H54 (cell line): ENCODE measurements around the gene DMRTB1.

Experiments used
- DNase-seq: peaks from one replicate; pipeline ENCODE4 v3.0.0; 2011; ENCODE audit warnings: low spot score, mixed read lengths; ENCODE audit not compliant: insufficient read length
- FAIRE-seq: peaks from 3 replicates; lab custom pipeline; 2011; peaks lifted over from hg19 to GRCh38; lab: Jason Lieb, UNC
- POLR2A ChIP-seq: IDR thresholded peaks from 2 replicates; pipeline ENCODE4 v1.6.1; 2011; ENCODE audit warnings: low read depth, mild to moderate bottlenecking, low read length

DMRTB1 gene

GRCh38 chr1:53459321-53460175 is at the start of gene DMRTB1:
DMRTB1 (plus strand) TSS chr1:53459399; CDS start chr1:53459454, 55 bp downstream.
- no peak for FAIRE-seq
- TF ChIP-seq POLR2A, result no peak

GRCh38 chr1:53409695-53410094 is 49.5 kb upstream of the DMRTB1 start:
- FAIRE-seq, result no peak
- TF ChIP-seq POLR2A, result no peak
- DNase-seq, result no peak

More at GRCh38 chr1:53459321-53460175, at the start of gene DMRTB1:
- DNase-seq, result no peak

GRCh38 chr1:53410100-53410541 is 49.1 kb upstream of the DMRTB1 start:
- no peak for TF ChIP-seq POLR2A
- DNase-seq (no peak), FAIRE-seq (no peak)

- TF ChIP-seq POLR2A, result no peak
- no peak for DNase-seq
- no peak for FAIRE-seq
Measured at GRCh38 chr1:53410701-53411100, 48.5 kb upstream of the DMRTB1 start.

GRCh38 chr1:53411541-53412152 is 47.6 kb upstream of the DMRTB1 start:
- no peak for TF ChIP-seq POLR2A
- DNase-seq (no peak), FAIRE-seq (no peak)

- no peak for DNase-seq
- no peak for FAIRE-seq
- no peak for TF ChIP-seq POLR2A
Measured at GRCh38 chr1:53412285-53413174, 46.7 kb upstream of the DMRTB1 start.

- peak; percentile 87 for DNase-seq
- peak; percentile 84 for FAIRE-seq
- no peak for TF ChIP-seq POLR2A
Measured at GRCh38 chr1:53413175-53414001, 45.8 kb upstream of the DMRTB1 start.

GRCh38 chr1:53414632-53415031 is 44.6 kb upstream of the DMRTB1 start:
- DNase-seq, result no peak
- FAIRE-seq, result no peak
- no peak for TF ChIP-seq POLR2A

GRCh38 chr1:53415432-53415831 is 43.8 kb upstream of the DMRTB1 start:
- no peak for DNase-seq
- TF ChIP-seq POLR2A, result no peak
- no peak for FAIRE-seq

- TF ChIP-seq POLR2A, result no peak
- DNase-seq (no peak), FAIRE-seq (no peak)
Measured at GRCh38 chr1:53416269-53416813, 42.9 kb upstream of the DMRTB1 start.

GRCh38 chr1:53417074-53417511 is 42.1 kb upstream of the DMRTB1 start:
- FAIRE-seq (no peak), DNase-seq (no peak)
- no peak for TF ChIP-seq POLR2A

GRCh38 chr1:53419034-53419433 is 40.2 kb upstream of the DMRTB1 start:
- TF ChIP-seq POLR2A, result no peak
- FAIRE-seq (no peak), DNase-seq (no peak)
